CD4-positive, alpha-beta T cell treated with Interleukin-6 for 4 hours (primary cell): ENCODE results near the gene PPM1H.

Experiments used
- DNase-seq: peaks from one replicate; pipeline ENCODE4 v3.0.0-alpha.2; 2020; ENCODE audit warnings: mixed read lengths

Gene PPM1H

DNA sequence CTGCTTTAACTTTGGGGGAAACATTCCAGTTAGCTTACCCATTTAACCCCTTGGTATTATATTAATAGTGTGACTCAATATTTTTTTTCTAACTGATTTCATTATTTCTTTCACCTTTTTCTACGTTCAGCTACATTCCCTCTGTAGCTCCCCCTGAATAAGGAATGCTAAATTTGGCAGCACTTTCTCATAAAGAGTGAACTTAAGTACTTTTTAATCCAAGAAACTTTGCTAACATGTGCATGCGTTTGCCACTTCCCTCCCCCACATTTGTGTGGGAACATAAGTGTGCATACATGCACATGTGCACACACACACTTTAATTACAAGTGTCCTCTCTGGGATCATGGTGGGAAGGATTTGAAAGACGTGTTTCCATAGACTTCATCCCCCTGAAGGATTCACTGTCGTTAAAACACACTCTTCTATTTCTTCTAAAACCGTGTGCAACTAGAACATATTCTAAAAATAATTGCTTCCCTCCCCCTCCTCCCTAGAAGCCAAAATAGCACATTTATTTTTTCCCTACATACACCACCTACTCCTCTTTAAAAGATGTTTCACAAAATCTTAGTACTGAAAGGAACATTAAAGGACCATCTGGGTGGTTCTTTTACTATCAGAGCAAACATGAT lies 142.6 kb downstream of the PPM1H start:
- DNase-seq = no peak

DNA sequence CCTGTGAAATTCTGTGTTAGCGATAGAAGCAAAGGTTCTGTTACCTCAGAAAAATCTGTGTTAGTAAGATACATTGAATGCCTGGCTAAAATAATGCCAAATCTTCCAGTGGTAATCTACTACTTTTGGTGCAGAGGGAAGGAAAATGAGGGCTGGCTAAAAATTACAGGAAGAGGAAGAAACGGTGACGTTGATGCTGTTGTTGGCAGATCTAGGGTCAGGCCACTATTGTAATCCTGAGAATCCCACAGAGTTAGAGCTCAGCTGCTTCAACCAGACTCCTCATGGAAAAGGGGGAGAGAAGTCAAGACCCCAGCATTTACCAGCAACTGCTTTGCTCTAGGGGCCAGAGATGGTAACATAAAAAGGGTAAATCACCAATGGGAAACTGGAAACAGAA lies 145.1 kb downstream of the PPM1H start:
- DNase-seq = no peak

DNA sequence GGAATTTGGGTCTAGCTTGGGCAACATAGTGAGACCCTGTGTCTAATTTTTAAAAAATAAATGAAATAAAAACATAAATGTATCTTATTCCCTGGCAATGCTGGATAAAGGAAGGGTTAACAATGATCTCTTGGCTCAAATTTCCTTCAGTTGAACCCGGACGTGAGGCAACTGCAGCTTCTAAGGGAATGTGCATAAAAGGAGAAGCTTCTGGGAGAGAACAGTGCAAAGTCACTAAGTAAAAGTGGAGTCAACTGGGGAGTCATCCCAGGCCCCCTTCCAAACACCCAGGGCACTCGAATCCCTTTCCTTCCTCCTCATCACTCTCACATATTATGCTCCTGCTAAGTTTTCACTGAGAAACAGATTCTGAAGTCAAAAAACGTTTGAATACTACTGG lies 147.3 kb downstream of the PPM1H start:
- no peak for DNase-seq

DNA sequence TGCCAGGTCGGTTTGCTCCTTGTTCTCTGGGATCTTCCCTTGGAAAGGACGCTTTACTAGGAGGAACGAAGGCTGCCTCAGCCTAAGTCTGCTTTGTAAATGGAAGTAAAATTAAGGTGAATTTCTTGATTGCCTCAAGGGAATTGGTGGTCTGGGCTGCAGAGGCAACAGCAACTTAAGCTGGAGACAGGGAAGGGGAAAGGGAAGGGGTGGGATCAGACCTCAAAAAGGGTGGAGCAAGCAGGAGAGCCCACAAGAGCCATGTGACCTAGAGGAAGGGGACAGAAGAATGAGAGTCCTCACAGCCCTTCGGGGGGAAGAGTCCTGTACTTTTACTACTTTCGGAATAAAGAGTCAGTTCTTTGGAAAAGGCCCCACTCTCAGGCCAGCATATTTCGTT lies 147.9 kb downstream of the PPM1H start:
- DNase-seq = no peak

DNA sequence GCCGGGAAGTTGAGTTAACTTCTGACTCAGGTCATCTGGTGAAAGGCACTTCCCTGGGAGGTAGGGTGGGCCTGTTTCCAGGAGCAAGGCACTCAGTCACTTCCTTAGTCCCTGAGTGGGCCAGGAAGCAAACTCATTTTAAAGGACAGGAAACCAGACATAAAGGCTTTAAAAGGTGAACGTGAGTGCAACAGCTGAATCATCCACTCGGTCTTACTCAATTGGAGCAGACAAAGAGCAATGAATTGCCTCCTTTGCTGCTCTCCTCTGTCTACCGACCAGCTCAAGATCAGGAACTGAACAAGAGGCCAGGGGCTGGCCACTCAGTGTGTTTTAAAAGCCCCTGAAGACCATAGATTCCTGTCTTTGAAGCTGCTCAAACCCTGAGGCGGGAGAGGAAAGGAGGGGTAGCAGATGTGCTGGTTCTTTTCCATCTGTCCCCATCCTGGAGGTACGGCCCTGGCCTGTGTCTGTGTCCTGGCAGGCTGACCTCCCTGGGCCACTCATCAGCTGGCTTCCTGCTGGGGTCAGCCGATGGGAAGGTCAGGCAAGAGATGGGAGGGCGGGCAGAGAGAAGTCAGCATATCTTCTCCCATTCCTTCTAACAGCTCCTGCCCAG lies 148.9 kb downstream of the PPM1H start:
- DNase-seq = no peak

DNA sequence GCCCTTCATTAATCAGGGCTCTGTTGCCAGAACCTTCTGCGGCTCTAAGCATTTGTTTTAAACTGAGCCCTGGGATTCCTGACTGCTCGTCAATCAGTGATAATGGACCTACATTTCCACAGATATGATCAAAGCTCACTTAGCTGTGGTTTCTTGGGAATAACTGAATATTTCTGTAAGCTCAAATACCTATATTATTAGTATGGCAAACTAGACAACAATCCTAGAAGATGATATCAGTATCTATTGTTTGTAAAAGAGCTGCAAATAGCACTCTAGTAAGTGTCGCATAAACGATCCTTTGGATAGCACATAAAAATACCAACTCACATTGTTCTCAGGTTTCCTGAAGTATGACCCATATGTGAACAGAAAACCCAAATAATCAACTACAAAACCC lies 150.4 kb downstream of the PPM1H start:
- no peak for DNase-seq

DNA sequence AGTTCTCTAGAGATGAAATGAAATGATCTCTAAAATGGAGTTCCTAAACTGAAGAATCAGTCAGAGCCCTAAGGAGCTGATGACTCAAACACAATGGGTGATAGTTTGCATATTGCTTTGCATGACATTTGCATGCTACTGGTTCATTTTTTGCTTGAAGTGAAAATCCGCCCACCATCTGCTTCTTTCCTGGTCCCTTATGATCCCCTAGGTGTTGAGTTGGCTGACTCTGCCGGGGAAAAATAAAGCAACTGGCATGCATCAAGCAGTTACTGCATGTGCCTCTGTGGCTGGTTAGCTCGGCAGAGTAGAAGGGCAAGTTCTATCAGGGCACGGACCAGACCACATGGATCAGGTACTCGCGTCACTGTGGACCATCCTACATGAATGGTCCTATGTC lies 151.1 kb downstream of the PPM1H start:
- DNase-seq = no peak

DNA sequence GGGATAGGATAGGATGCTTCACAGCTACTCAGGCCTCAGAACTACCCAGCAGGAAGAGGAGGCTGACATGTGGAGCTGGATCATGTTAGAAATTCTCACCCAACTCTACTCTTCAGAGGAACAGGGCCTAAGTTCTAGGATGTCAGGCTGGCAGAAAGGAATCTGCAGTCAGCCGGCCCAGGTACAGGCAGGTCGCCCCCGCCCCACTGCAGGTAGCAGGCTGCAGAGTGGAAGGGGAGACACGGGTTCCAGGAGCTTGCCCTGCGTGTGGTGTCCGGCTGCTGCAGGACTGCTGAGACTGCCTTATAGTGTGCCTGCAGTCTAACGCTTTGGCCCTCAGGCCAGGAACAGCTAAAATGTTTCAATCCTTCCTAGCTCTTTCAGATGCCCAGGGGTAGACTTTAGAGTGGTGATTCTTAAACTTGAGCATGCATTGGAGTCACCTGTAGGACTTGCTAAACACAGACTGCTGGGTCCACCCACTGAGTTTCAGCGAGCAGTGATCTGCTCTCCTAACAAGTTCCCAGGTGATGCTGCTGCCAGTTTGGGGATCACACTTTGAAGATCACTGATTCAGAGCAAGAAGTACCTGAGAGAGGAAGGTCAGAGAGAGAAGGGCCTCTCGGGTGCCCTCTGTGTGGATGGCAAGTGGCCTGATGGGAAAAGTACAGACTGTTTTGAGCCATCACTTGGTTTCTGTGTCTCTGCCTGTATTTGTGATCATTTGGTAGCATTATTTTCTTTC lies 153.6 kb downstream of the PPM1H start:
- DNase-seq = no peak

DNA sequence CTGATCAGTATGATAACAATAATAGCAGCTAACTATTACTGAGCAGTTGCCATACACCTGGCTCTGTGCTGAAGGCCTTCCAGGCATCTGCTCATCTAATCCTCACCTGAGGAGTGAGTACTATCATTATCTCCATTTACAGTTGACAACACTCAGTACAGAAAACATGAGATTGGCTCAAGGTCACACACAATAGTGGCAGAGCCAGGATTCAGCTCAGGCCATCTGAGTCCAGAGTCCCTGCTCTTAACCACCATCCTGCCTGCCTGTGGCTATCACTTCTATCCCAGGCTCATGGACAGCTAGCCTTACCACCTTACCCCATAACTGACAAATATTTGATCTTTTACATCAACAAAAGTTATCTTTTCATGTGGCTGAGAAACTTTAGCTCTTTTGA lies 155.5 kb downstream of the PPM1H start:
- no peak for DNase-seq

DNA sequence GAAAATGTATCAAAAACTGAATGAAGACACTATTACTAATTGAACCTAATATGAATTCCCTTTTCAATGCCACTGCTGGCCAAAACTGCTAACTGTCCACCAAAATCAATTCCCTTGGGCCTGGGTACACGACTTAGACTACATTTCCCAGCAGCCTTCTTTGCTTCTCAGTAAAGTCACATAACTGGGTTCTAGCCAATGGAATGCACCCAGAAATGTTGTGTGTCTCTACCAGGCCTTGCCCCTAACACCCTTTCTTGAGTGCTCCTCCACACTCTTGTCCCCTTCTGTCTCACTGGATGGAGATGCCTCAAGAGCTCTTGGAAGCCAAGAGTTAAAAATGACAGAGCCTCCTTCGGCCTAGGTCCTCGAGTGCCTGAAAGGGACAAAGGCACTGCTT lies 156.8 kb downstream of the PPM1H start:
- no peak for DNase-seq

DNA sequence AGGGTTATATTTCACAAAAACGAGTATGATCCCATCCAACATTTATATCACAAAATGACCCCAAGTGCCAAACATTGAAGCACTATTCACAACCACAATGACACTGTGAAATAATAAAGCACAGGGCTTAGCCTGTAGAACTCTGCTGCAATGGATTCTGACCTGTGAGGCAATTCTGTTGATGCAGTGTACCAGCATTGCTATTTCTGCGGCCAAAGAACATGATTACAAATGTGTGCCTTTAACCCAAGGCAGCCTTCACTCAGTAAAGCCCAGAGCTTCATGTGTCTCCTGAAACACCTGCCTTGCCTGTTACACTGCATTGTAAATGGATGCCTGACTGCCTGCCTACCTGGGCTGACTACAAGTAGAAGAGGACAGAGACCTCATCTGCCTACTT lies 158.0 kb downstream of the PPM1H start:
- no peak for DNase-seq

DNA sequence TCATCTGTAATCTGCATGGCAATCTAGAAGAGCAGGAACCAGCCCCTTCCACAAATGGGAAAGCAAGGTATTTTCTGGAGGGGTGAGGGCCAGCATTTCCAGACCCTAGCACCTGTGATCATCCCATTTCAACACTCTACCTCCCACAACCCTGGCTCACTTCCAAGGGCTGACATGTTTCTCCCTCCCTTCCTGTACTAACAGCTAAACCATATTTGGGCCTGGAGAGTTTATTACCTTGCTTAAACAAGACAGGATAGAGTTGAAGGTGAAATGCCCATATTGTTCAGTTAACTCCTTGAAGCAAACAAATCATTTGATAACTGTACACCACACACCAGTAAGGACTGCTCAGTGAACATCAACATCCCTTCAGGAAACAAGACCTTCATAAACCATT lies 158.4 kb downstream of the PPM1H start:
- DNase-seq = no peak

DNA sequence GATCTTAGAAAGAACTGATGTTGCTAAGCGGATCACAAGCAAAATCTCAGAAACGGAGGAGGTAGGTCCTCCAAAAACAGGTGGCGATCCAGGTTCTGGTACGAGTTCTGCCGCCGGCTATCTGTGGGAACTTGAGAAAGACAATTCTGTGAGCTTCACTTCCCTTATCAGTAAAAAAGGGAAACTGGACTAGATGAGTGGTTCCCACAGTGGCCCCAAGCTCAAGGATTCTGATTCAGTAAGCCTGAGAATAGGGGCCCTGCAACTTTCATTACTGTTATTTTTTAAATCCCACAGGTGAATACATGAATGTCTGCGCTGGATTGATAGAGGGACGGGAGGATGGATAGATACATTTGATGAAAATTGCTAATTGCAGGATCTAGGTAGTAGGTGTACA lies 160.2 kb downstream of the PPM1H start:
- DNase-seq = no peak

DNA sequence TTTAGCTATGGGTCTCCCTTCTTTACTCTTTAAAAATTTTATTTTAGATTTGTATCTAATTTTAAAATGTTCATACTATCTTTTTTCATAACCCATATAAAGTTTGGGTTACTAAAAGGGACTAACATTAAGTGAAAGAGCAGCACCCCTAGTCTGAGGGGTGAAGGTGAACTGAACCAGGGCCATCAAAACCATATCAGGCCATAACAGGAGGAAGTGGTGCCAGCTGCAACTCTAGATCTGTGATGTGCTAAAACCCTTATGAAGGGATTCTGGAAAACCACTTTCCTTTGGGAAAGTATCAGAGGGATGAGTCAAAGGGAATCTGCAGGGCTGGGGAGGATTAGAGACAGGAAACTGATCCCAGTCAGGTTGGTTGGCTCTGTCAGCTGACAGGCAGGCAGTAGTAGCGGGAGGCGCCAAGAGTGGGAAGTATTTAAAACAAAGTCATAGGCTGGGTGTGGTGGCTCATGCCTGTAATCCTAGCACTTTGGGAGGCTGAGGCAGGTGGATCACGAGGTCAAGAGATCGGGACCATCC lies 162.5 kb downstream of the PPM1H start:
- DNase-seq = no peak

DNA sequence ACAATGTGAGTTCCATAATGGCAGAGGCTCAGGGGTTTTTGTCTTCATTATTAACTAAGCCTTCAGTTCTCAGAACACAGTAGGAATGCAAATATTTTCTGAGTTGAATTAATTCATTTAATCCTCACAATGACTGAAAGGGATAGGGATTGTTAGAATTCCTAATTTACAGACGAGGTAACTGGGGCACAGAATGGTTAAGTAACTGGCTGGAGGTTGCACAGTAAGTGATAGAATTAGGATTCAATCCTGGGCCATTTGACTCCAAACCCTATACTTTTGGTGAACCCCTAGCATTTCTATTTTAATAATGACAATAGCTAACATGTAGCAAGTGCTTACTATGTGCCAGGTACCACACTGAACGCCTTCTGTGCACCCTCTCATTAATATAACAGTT lies 163.1 kb downstream of the PPM1H start:
- no peak for DNase-seq

DNA sequence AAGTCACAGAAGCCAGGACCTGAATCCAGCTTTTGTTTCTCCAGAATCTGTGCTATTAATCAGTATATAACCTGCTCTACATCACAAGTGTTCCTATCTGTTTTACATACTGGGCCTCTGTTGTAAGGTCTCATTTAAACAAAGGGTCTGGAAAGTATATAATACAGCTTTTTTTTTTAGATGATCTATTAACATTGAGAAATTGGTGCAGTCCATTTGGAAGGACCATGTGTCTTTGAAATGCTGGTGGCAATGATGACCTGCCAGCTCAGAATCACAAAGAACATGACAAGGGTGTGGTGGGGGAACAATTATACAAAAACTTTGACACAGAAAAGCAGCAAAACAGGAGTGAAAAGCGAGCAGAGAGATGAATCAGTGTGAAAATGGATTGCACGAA lies 164.6 kb downstream of the PPM1H start:
- no peak for DNase-seq

DNA sequence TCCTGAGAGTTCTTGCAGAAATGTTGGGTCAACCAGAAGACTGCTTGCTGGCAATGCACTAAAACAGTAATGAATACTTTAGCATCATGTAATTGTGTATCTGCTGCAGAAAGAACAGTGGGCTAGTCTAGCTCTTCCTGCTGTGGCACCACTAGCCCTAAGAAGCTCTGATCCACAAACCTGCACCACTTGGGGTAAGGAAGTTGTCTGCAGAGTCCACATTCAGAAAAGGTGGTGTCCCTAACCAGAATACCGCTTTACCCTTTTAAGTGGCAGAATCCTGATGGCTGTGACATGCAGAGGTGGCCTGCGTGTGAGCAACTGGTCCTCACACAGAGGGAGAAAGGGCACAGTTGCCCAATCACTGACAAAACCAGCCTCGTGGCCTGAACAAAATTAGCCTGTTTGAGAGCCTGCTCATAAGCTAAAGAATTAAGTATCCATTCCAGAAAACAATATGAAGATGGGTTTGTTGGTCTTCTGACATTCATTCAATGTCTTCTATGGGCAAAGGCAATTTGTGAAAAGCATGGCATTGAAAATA lies 165.8 kb downstream of the PPM1H start:
- DNase-seq = no peak

DNA sequence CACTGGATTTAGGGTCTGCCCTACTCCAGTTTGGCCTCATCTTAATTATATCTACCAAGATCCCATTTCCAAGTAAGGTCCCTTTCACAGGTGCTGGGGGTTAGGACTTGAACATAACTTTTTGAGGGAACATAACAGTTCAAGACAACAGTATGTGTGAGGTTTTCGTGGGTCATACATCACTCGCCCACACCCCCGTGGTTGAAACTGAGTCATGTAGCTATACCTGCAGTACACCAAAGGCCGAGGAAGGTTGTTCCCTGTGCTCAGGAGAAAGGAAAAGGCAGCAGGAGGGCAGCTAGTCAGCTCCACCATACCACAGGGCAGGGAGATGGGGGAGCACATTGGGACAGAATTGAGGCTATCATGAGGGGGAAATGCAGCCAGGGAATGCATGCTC lies 167.0 kb downstream of the PPM1H start:
- DNase-seq = no peak

DNA sequence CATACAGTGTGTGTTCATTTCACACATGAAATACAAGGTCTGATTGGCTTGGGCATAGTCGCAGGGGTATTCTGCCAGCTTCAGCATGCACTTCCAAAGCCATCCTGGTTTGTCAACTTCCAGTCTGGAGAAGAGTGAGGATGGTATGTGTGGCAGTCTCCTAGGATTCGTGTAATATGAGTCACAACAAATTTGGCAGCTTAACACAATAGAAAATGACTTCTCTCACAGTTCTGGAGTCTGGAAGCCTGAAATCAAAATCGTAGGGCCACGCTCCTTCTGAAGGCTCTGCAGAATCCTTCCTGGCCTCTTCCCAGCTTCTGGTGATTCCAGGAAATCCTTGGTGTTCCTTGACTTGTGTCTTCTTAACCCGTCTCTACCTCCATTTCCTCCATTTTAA lies 167.5 kb downstream of the PPM1H start:
- DNase-seq = no peak

DNA sequence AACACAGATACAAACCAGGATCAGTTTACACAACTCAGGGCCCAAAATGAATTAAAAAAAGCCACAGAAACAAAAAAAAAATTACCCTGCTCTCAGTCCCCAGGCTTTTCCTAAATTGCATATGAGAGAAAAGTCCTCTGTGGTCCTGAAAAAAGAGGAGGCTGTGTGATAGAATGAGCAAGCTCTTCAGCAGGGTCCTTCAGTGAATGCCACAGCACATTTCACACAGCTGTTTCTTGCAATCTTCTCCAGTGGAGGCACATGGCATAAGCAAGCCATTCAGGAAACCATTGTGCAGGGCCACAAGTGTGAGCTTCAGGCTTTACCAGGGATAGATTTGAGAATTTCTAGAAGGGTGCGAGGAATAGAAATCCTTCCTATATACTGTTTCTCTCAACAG lies 168.5 kb downstream of the PPM1H start:
- no peak for DNase-seq

DNA sequence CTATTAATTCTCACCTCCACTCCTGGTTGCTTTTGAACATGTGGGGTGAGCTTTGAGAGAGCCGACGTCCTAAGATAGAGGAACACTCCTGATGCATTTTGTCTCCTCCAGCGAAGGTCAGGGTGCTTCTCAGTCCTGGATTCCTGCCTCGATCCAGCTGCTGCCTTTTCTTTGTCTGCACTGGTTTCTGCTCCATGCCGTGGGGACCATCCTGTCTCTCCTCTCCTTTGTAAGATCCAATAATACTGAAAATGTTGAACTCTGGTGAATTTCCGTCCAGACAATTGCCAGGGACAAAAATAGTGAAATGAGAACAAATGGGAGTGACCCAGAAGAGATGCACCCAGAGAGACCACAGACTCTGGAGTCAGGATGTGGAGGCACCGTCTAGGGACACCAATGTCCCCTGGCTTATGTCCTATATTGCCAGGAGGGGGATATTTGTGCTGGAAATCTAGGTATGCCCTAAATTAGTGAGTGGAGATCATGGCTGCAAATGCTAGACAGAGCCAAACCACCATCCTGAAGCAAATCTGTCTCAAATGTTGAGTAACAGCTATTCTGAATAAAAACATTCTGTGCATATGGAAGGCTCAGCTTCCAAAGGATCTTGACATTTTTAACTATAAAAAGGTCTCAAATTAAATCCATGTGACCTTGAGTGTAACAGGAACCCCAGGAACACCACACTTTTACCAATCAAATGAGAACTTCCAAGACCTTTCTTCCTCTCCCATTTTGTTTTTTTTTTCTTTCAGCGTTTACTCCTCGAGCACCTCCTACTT lies 170.9 kb downstream of the PPM1H start:
- DNase-seq = no peak

DNA sequence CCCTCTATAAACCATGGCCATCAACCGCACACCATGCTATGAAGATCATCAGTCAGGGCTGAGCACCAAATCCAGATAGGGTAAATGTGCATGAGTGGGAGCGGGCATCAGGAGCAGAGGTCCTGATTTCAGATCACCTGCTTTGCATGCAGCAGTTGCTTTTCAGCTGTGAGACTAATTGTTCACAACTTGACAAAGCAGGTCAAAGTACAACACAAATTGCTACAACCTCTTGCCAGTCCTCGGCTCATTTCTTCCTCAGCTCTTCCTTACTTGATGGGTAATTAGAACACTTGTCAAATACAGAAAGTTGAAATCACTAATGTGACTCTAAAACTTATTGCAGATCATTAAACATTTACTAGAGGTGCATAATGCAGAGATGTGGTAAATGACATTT lies 171.6 kb downstream of the PPM1H start:
- DNase-seq = no peak

DNA sequence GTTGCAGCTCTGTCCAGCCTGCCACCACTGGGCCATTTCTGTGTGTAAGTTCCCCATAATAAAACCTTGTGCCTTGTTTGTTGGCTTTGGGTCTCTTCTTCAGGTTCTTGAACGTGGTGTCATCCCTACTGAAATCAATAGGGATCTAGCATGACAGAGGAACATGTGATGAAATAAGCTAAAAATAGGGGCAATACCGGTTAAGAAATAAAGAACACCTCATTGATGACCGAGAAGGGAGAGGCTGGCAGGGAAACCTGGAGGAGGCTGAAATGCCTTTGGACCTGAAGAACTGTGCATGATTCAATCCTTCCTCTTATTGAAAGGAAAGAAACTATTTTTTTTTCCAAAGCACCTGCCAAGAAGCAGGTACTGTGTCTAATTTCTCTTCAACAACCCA lies 172.3 kb downstream of the PPM1H start:
- DNase-seq = no peak
